ENCODE results near the gene TBC1D4. TPM values are rescaled to one million over a fixed set of nuclear protein-coding genes. Genes with fewer than 3 reads are reported as not detected.

The TBC1D4 gene
- total RNA-seq, 4 donors from 2014 or later, result 31.0 to 91.3 (median 46.1) TPM

- no peaks in the 10 kb centered on the region for H3K27me3 ChIP-seq
- no peaks in the 10 kb centered on the region for H3K9me3 ChIP-seq
- in situ Hi-C loops (cut with MboI; ENCODE audit: low pct_ligation_motif_present in 1 of 4, low pct_unique_long_range_greater_than_20kb in 1 of 4, low sequenced_read_pairs in 3 of 4), result no loop called here
- intact Hi-C loops (cut with DNase I; ENCODE audit: low total_unique reads), result no loop called here
- WGBS, 2 donors (ENCODE audit: low coverage in 1 of 2), result 49 to 54% methylated on average over 4 of the region's 4 CpGs
- no peaks in the 10 kb centered on the region for H3K4me1 ChIP-seq
- peak overlapping the region in 2 of 4 donors; percentile 17 to 54 for H3K27ac ChIP-seq
- DNase-seq, result no peak
- TF ChIP-seq EP300 (IDR thresholded peaks at IDR 0.05; ENCODE audit: low read depth) (no peak), POLR2AphosphoS5 (IDR thresholded peaks at IDR 0.05) (no peak), POLR2A (IDR thresholded peaks at IDR 0.05) (no peak)
- TF ChIP-seq, protein P1, sequence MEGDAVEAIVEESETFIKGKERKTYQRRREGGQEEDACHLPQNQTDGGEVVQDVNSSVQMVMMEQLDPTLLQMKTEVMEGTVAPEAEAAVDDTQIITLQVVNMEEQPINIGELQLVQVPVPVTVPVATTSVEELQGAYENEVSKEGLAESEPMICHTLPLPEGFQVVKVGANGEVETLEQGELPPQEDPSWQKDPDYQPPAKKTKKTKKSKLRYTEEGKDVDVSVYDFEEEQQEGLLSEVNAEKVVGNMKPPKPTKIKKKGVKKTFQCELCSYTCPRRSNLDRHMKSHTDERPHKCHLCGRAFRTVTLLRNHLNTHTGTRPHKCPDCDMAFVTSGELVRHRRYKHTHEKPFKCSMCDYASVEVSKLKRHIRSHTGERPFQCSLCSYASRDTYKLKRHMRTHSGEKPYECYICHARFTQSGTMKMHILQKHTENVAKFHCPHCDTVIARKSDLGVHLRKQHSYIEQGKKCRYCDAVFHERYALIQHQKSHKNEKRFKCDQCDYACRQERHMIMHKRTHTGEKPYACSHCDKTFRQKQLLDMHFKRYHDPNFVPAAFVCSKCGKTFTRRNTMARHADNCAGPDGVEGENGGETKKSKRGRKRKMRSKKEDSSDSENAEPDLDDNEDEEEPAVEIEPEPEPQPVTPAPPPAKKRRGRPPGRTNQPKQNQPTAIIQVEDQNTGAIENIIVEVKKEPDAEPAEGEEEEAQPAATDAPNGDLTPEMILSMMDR (IDR thresholded peaks at IDR 0.05), result no peak
- peaks cover 0 to 5% (median 0%) of the 10 kb centered on the region in 4 donors for H3K36me3 ChIP-seq
- H3K4me3 ChIP-seq, result no peak overlapping the region
Observed at GRCh38 chr13:75325711-75326110, 156.3 kb downstream of the TBC1D4 start.

GRCh38 chr13:75324413-75324940 lies 157.5 kb downstream of the TBC1D4 start:
- in situ Hi-C loops (cut with MboI; ENCODE audit: low pct_ligation_motif_present in 1 of 4, low pct_unique_long_range_greater_than_20kb in 1 of 4, low sequenced_read_pairs in 3 of 4), result no loop called here
- intact Hi-C loops (cut with DNase I; ENCODE audit: low total_unique reads), result no loop called here
- Histone ChIP-seq H3K4me1 (no peaks in the 10 kb centered on the region), H3K27me3 (no peaks in the 10 kb centered on the region), H3K27ac (no peak overlapping the region), H3K4me3 (no peak overlapping the region), H3K9me3 (no peaks in the 10 kb centered on the region), H3K36me3 (peaks cover 0 to 5% (median 0%) of the 10 kb centered on the region in 4 donors)
- no peak for DNase-seq
- 71 to 73% methylated on average over 1 of the region's 1 CpG for WGBS, 2 donors (ENCODE audit: low coverage in 1 of 2)
- TF ChIP-seq POLR2A (IDR thresholded peaks at IDR 0.05) (no peak), POLR2AphosphoS5 (IDR thresholded peaks at IDR 0.05) (no peak), EP300 (IDR thresholded peaks at IDR 0.05; ENCODE audit: low read depth) (no peak)
- TF ChIP-seq, protein P1 (IDR thresholded peaks at IDR 0.05), result no peak

- in situ Hi-C loops (cut with MboI; ENCODE audit: low pct_ligation_motif_present in 1 of 4, low pct_unique_long_range_greater_than_20kb in 1 of 4, low sequenced_read_pairs in 3 of 4) (no loop called here), intact Hi-C loops (cut with DNase I; ENCODE audit: low total_unique reads) (no loop called here)
- Histone ChIP-seq H3K9me3 (no peaks in the 10 kb centered on the region), H3K27me3 (no peaks in the 10 kb centered on the region), H3K4me3 (no peak overlapping the region), H3K27ac (no peak overlapping the region), H3K36me3 (peaks cover 0 to 2% (median 0%) of the 10 kb centered on the region in 4 donors), H3K4me1 (no peaks in the 10 kb centered on the region)
- WGBS, 2 donors (ENCODE audit: low coverage in 1 of 2), result 78 to 85% methylated on average over 3 of the region's 3 CpGs
- no peak for TF ChIP-seq POLR2A (IDR thresholded peaks at IDR 0.05)
- no peak for TF ChIP-seq EP300 (IDR thresholded peaks at IDR 0.05; ENCODE audit: low read depth)
- TF ChIP-seq, protein P1 (IDR thresholded peaks at IDR 0.05), result no peak
- TF ChIP-seq POLR2AphosphoS5 (IDR thresholded peaks at IDR 0.05), result no peak
- no peak for DNase-seq
Observed at GRCh38 chr13:75321084-75321483, 160.9 kb downstream of the TBC1D4 start.

DNA sequence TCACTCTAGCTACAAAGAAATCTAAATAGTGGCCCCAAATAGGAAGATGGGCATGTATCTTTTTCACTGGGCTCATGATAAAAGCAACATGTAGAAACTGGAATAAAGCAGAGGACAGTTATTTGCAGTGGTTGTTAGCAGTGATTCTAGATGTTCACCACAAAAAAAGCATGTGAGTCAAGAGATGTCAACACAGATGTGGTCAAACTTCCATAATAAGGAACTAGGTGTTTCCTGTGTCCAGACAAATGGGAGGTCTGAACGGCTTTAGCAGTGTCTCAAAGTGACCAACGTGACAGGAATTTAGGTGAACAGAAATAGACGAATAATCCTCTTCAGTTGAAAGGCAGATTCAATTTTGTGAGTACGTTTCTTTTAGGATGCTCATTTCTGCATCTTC lies 162.7 kb downstream of the TBC1D4 start:
- Histone ChIP-seq H3K27me3 (no peaks in the 10 kb centered on the region), H3K36me3 (no peaks in the 10 kb centered on the region), H3K4me3 (no peak overlapping the region), H3K9me3 (no peaks in the 10 kb centered on the region), H3K4me1 (peaks cover 0 to 3% (median 0%) of the 10 kb centered on the region in 4 donors), H3K27ac (no peak overlapping the region)
- DNase-seq, result no peak
- intact Hi-C loops (cut with DNase I; ENCODE audit: low total_unique reads) (no loop called here), in situ Hi-C loops (cut with MboI; ENCODE audit: low pct_ligation_motif_present in 1 of 4, low pct_unique_long_range_greater_than_20kb in 1 of 4, low sequenced_read_pairs in 3 of 4) (no loop called here)
- WGBS, 2 donors (ENCODE audit: low coverage in 1 of 2), result 85 to 86% methylated on average over 4 of the region's 4 CpGs
- TF ChIP-seq EP300 (IDR thresholded peaks at IDR 0.05; ENCODE audit: low read depth), result no peak
- TF ChIP-seq, protein P1 (IDR thresholded peaks at IDR 0.05), result no peak
- no peak for TF ChIP-seq POLR2AphosphoS5 (IDR thresholded peaks at IDR 0.05)
- TF ChIP-seq POLR2A (IDR thresholded peaks at IDR 0.05), result no peak
